Measurements from ENCODE around the gene TSPAN18.

TSPAN18 gene

GRCh38 chr11:44737245-44738085 lies 10.7 kb downstream of the TSPAN18 start:
- Mint-ChIP-seq H3K27ac (no peak overlapping the region), H3K36me3 (peaks cover 17% of the 10 kb centered on the region), H3K9me3 (no peaks in the 10 kb centered on the region), H3K4me3 (no peak overlapping the region), H3K27me3 (no peaks in the 10 kb centered on the region), H3K4me1 (peaks cover 8% of the 10 kb centered on the region)
- CTCF ChIA-PET: no interaction called here
- DNase-seq: no peak

- H3K27me3 Mint-ChIP-seq: no peaks in the 10 kb centered on the region
- CTCF ChIA-PET: interaction anchor here (1.4 kb wide), 1 partner anchor 24 kb away, joined by 3 read pairs; no protein-coding TSS in a partner anchor
- H3K9me3 Mint-ChIP-seq: no peaks in the 10 kb centered on the region
- H3K4me3 Mint-ChIP-seq: no peak overlapping the region
- peaks cover 7% of the 10 kb centered on the region for H3K4me1 Mint-ChIP-seq
- peaks cover 17% of the 10 kb centered on the region for H3K36me3 Mint-ChIP-seq
- no peak for DNase-seq
- no peak overlapping the region for H3K27ac Mint-ChIP-seq
These were observed 12.0 kb downstream of the TSPAN18 start for GRCh38 chr11:44738791-44739190.

DNA sequence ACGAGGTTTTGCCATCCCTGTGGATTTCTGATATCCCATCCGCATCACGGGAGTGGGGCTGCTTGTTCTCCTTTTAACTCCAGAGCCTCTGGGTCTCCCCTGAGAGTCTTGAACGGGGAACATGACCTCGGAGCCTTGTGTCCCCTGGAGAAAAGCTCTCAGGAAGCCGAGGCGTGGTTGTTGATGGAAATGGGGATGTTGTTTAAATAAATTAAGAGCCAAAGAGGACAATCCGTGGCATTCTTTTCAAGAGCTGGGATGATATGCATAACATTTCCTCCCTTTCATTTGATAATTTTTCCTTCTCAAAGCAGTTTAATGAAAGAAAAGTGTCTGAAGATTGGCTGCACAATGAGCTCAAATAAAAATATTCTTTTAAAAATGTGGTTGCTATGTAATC lies 14.2 kb downstream of the TSPAN18 start:
- H3K4me1 Mint-ChIP-seq: peaks cover 7% of the 10 kb centered on the region
- no peak overlapping the region for H3K27ac Mint-ChIP-seq
- H3K4me3 Mint-ChIP-seq: no peak overlapping the region
- peaks cover 19% of the 10 kb centered on the region for H3K36me3 Mint-ChIP-seq
- no peak for DNase-seq
- H3K9me3 Mint-ChIP-seq: no peaks in the 10 kb centered on the region
- CTCF ChIA-PET: interaction anchor here (0.6 to 0.9 kb wide), 2 partner anchors 67 to 170 kb away, joined by 3 read pairs; no protein-coding TSS in a partner anchor
- no peaks in the 10 kb centered on the region for H3K27me3 Mint-ChIP-seq

- H3K4me3 Mint-ChIP-seq: no peak overlapping the region
- H3K27ac Mint-ChIP-seq: no peak overlapping the region
- peaks cover 18% of the 10 kb centered on the region for H3K36me3 Mint-ChIP-seq
- H3K27me3 Mint-ChIP-seq: no peaks in the 10 kb centered on the region
- H3K9me3 Mint-ChIP-seq: no peaks in the 10 kb centered on the region
- no peak for DNase-seq
- CTCF ChIA-PET: interaction anchor here (0.9 kb wide), 1 partner anchor 66 kb away, joined by 3 read pairs; no protein-coding TSS in a partner anchor
- H3K4me1 Mint-ChIP-seq: peaks cover 3% of the 10 kb centered on the region
These were observed 15.2 kb downstream of the TSPAN18 start for GRCh38 chr11:44741976-44742375.

DNA sequence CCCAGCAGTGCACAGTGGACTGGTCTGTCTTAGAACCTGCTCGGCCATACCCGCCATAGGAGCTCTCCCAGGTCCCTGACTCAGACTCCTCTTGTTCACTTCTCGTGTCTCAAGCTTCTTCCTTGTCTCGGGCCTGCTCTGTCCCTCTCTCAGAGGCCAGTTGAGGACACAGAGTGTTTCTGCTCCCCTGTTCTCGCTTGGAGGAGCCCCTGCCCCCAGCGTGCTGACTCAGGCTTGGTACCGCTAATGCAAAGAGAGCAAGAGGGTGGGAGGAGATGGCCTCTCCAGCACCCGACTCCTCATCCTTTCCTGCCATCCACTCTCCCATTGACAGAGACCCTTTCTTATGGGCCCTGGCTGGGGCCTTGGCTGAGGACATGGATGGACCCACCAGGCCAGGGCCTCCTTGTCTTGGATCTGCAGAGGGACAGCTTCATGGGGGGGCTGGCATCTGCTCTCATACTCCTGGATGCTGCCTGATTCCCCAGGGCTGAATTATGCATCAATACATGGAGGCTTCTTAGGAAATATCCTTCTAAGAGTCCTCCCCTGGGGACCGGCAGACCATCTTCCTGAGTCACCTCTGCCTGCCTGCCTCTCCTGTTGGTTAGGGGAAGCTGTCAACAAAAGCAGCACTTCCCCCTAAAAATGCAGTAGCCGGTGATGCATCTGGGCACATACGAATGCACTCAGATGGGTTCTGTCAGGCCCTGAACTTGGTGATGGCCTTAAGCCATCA lies 15.9 kb downstream of the TSPAN18 start:
- Mint-ChIP-seq H3K4me3 (no peak overlapping the region), H3K27me3 (no peaks in the 10 kb centered on the region)
- CTCF ChIA-PET: no interaction called here

DNA sequence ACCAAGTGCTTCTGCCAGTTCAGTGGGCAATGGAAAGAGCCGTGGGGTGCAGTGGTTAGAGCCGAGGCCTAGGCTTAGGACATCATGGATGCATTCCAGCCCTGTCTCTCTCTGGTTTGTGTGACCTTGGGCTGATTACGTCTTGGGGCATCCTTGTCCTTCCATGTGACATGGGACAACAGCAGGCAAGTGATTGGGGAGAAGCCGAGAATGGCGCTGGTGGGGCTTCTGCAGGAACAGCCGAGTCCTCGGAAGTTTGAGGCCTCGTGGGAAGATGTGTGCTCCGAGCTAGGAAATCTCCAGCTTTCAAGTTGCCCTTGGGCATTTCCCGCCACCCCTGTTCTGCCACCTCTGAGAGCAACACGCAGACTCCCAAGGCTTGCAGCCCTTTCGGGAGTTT lies 16.6 kb downstream of the TSPAN18 start:
- H3K36me3 Mint-ChIP-seq: peaks cover 11% of the 10 kb centered on the region
- DNase-seq: no peak
- H3K4me3 Mint-ChIP-seq: no peak overlapping the region
- H3K27ac Mint-ChIP-seq: no peak overlapping the region
- no peaks in the 10 kb centered on the region for H3K9me3 Mint-ChIP-seq
- CTCF ChIA-PET: interaction anchor here (1.1 kb wide), 1 partner anchor 13 kb away, joined by 3 read pairs; no protein-coding TSS in a partner anchor
- peaks cover 11% of the 10 kb centered on the region for H3K4me1 Mint-ChIP-seq
- H3K27me3 Mint-ChIP-seq: no peaks in the 10 kb centered on the region

More for the DNA sequence above, 15.9 kb downstream of the TSPAN18 start:
- Mint-ChIP-seq H3K9me3 (no peaks in the 10 kb centered on the region), H3K36me3 (peaks cover 16% of the 10 kb centered on the region), H3K27ac (no peak overlapping the region), H3K4me1 (peaks cover 7% of the 10 kb centered on the region)
- no peak for DNase-seq

DNA sequence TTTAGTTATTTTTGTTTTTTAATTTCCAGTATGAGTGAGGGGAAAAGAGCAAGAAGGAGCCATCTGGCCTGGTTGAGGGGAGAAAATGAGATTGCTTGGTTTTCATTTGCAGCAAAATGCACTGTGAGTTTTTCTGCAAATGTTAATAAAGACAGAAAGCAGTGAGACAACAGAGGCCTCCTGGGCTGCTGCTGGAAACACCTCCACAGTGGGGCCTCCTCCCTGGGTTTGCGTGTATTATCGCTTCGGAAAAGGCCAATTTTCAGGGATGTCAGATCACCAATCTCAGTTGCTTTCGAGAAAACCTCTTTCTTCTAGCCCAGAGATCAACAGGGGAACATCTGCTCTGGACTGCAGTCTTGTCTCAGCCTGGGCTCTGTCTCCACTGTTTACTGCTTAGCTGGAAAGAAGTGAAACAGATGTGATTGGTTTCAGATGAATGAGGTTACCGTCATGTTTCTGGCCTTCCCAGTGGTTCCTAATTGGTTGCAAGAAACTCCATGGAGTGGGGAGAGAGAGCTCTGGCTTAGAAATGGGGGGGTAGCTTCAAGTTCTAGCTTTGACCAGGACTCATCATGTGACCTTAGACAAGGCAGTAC lies 17.3 kb downstream of the TSPAN18 start:
- H3K27me3 Mint-ChIP-seq: no peaks in the 10 kb centered on the region
- H3K4me3 Mint-ChIP-seq: no peak overlapping the region
- CTCF ChIA-PET: interaction anchor here (1.1 kb wide), 1 partner anchor 14 kb away, joined by 3 read pairs; no protein-coding TSS in a partner anchor
- DNase-seq: no peak
- H3K27ac Mint-ChIP-seq: no peak overlapping the region
- H3K36me3 Mint-ChIP-seq: peaks cover 8% of the 10 kb centered on the region
- peaks cover 13% of the 10 kb centered on the region for H3K4me1 Mint-ChIP-seq
- H3K9me3 Mint-ChIP-seq: no peaks in the 10 kb centered on the region

GRCh38 chr11:44746894-44747293 lies 20.1 kb downstream of the TSPAN18 start:
- DNase-seq: no peak
- H3K27me3 Mint-ChIP-seq: no peaks in the 10 kb centered on the region
- no peak overlapping the region for H3K27ac Mint-ChIP-seq
- H3K36me3 Mint-ChIP-seq: peaks cover 11% of the 10 kb centered on the region
- H3K4me1 Mint-ChIP-seq: peaks cover 14% of the 10 kb centered on the region
- CTCF ChIA-PET: interaction anchor here (0.8 to 1.0 kb wide), 2 partner anchors 11 to 190 kb away, joined by 3 to 4 read pairs; no protein-coding TSS in a partner anchor
- no peaks in the 10 kb centered on the region for H3K9me3 Mint-ChIP-seq
- no peak overlapping the region for H3K4me3 Mint-ChIP-seq

GRCh38 chr11:44747316-44747715 lies 20.6 kb downstream of the TSPAN18 start:
- CTCF ChIA-PET: no interaction called here
- peaks cover 18% of the 10 kb centered on the region for H3K4me1 Mint-ChIP-seq

DNA sequence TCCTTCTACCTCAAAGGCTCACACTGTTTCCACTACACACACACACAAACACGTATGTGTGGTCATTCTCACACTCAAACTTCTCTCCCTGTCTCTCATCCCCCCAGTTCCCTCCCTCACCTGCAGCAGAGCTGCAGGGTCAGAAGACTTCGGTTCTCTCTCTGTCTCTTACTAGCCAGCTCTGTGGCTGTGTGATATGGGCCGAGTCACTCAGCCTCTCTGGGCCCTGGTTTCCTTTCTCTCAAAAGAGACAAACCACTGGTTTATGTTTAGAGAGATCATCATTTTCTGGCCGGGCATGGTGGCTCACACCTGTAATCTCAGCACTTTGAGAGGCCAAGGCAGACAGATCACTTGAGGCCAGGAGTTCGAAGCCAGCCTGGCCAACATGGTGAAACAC lies 21.1 kb downstream of the TSPAN18 start:
- Mint-ChIP-seq H3K4me1 (peaks cover 19% of the 10 kb centered on the region), H3K27ac (no peak overlapping the region), H3K9me3 (no peaks in the 10 kb centered on the region), H3K36me3 (peaks cover 15% of the 10 kb centered on the region), H3K27me3 (no peaks in the 10 kb centered on the region), H3K4me3 (no peak overlapping the region)
- DNase-seq: no peak
- CTCF ChIA-PET: no interaction called here

More at GRCh38 chr11:44747316-44747715, 20.6 kb downstream of the TSPAN18 start:
- no peaks in the 10 kb centered on the region for H3K9me3 Mint-ChIP-seq
- H3K4me3 Mint-ChIP-seq: no peak overlapping the region
- peaks cover 15% of the 10 kb centered on the region for H3K36me3 Mint-ChIP-seq
- H3K27me3 Mint-ChIP-seq: no peaks in the 10 kb centered on the region
- no peak overlapping the region for H3K27ac Mint-ChIP-seq
- DNase-seq: no peak

- Mint-ChIP-seq H3K4me1 (peaks cover 19% of the 10 kb centered on the region), H3K9me3 (no peaks in the 10 kb centered on the region), H3K36me3 (peaks cover 15% of the 10 kb centered on the region), H3K4me3 (no peak overlapping the region), H3K27ac (no peak overlapping the region), H3K27me3 (no peaks in the 10 kb centered on the region)
- CTCF ChIA-PET: no interaction called here
- no peak for DNase-seq
These were observed 21.8 kb downstream of the TSPAN18 start for GRCh38 chr11:44748606-44749005.

- no peak overlapping the region for H3K27ac Mint-ChIP-seq
- H3K9me3 Mint-ChIP-seq: no peaks in the 10 kb centered on the region
- H3K4me3 Mint-ChIP-seq: no peak overlapping the region
- CTCF ChIA-PET: no interaction called here
- no peak for DNase-seq
- H3K27me3 Mint-ChIP-seq: no peaks in the 10 kb centered on the region
- H3K4me1 Mint-ChIP-seq: peaks cover 19% of the 10 kb centered on the region
- peaks cover 15% of the 10 kb centered on the region for H3K36me3 Mint-ChIP-seq
These were observed 22.4 kb downstream of the TSPAN18 start for GRCh38 chr11:44749189-44749588.

DNA sequence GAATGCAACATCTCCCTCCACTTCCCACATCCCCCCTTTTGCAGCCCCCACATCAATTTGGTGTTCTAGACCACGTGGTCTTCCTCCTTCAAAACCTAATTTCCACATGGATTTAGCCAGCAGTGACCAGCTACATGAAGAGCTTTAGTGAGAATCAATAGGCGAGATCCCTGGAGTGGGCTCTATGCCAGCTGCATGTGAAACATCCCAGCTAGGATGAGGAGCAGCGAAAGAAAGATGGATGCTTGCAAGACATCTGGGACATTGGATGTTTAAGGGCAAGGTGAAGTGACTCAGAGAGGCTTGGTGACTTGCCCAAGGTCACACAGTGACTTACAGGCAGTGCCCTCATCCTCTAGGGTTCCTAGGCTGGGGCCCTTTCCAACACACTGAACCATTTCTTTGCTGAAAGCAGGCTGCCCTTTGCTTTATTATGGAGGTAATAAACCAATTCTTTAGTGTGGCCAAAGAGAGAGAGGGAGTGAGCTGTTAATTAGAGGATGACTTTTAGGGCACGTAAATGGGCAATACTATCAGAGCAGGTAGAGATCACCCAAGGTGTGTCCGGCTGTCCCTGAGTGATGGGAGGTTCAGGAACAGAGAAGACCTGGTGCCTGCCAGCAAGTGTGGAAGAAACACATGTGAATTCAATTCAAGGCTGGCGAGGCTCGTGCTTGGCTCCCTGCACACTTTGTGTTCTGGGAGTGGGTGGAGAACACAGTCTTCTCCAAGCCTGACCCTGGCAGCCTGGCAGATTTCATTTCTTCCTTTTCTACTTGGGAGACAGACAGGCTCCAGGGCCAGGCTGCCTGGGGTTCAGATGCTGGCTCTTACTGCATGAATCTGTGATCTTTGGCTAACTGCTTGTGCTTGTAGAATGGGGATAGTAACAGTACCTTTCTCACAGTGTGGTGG lies 24.0 kb downstream of the TSPAN18 start:
- no peak for DNase-seq
- Mint-ChIP-seq H3K4me1 (peaks cover 19% of the 10 kb centered on the region), H3K9me3 (no peaks in the 10 kb centered on the region), H3K27ac (no peak overlapping the region), H3K4me3 (no peak overlapping the region), H3K36me3 (peaks cover 10% of the 10 kb centered on the region), H3K27me3 (peaks cover 8% of the 10 kb centered on the region)
- CTCF ChIA-PET: no interaction called here
